ENCODE results near the gene ZCCHC8.

DNA sequence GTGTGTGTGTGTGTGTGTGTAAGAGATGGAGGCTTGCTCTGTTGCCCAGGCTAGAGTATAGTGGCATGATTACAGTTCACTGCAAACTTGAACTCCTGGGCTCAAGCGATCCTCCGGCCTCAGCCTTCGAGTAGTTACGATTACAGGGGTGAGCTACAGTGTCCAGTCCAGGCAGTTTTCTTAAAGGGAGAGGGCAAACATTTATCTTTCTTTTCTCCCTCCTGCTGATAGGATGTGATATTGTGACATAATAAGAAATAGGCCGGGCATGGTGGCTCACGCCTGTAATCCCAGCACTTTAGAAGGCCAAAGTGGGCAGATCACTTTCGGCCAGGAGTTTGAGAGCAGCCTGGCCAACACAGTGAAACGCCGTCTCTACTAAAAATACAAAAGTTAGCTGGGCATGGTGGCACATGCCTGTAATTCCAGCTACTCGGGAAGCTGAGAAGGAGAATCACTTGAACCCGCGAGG lies 46.4 kb downstream of the ZCCHC8 start:
- TF ChIP-seq, protein P1, sequence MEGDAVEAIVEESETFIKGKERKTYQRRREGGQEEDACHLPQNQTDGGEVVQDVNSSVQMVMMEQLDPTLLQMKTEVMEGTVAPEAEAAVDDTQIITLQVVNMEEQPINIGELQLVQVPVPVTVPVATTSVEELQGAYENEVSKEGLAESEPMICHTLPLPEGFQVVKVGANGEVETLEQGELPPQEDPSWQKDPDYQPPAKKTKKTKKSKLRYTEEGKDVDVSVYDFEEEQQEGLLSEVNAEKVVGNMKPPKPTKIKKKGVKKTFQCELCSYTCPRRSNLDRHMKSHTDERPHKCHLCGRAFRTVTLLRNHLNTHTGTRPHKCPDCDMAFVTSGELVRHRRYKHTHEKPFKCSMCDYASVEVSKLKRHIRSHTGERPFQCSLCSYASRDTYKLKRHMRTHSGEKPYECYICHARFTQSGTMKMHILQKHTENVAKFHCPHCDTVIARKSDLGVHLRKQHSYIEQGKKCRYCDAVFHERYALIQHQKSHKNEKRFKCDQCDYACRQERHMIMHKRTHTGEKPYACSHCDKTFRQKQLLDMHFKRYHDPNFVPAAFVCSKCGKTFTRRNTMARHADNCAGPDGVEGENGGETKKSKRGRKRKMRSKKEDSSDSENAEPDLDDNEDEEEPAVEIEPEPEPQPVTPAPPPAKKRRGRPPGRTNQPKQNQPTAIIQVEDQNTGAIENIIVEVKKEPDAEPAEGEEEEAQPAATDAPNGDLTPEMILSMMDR (IDR thresholded peaks at IDR 0.05) = no peak
- TF ChIP-seq POLR2A (IDR thresholded peaks at IDR 0.05; ENCODE audit: low read length) (no peak), HDAC2 (IDR thresholded peaks at IDR 0.05) (no peak)
